HL-60 (cell line): ENCODE measurements around the gene MROH7.

Experiments
- DNase-seq, 2 experiments: peaks; one replicate each; pipeline ENCODE4 v3.0.0-alpha.2; 2010 to 2020; ENCODE audit warnings: low read depth in 1 of 2, low spot score in 1 of 2
- H3K27ac ChIP-seq: fragments of 250-450 bp; sonication (Bioruptor Pico); replicated peaks from 2 replicates; pipeline ENCODE4 v1.5.1; 2020; ENCODE audit warnings: mild to moderate bottlenecking, moderate library complexity
- H3K27me3 ChIP-seq: fragments of 250-450 bp; sonication (Bioruptor Pico); 2 replicates; pipeline ENCODE4 v1.5.1; 2021; ENCODE audit warnings: mild to moderate bottlenecking, moderate library complexity; ENCODE audit not compliant: insufficient read depth, poor library complexity, severe bottlenecking
- H3K4me3 ChIP-seq: replicated peaks from 2 replicates; pipeline ENCODE4 v1.5.1; 2011; ENCODE audit warnings: mild to moderate bottlenecking, control low read depth, low read length; ENCODE audit not compliant: insufficient read depth
- CTCF ChIP-seq: IDR thresholded peaks from one replicate; pipeline ENCODE4 v1.5.1; 2011; ENCODE audit warnings: low read length, control low read depth, inconsistent platforms; ENCODE audit not compliant: insufficient read depth
- GABPA ChIP-seq: IDR thresholded peaks from 2 replicates; pipeline ENCODE4 v1.6.1; 2012; ENCODE audit warnings: low read depth
- POLR2AphosphoS5 ChIP-seq: IDR thresholded peaks from 2 replicates; pipeline ENCODE4 v1.6.1; 2012; ENCODE audit warnings: low read depth
- REST ChIP-seq: IDR thresholded peaks from 2 replicates; pipeline ENCODE4 v1.6.1; 2012; ENCODE audit warnings: low read depth; ENCODE audit not compliant: insufficient replicate concordance
- SPI1 ChIP-seq: IDR thresholded peaks from 2 replicates; pipeline ENCODE4 v1.6.1; 2012; ENCODE audit warnings: low read depth, mild to moderate bottlenecking, borderline replicate concordance

The MROH7 gene

GRCh38 chr1:54614563-54614962 is 27.0 kb upstream of the MROH7 start:
- TF ChIP-seq GABPA (no peak), CTCF (no peak), POLR2AphosphoS5 (no peak), SPI1 (no peak), REST (no peak)
- Histone ChIP-seq H3K27ac (no peak overlapping the region), H3K4me3 (no peak overlapping the region), H3K27me3 (no peaks in the 10 kb centered on the region)
- DNase-seq: no peak

- DNase-seq: no peak
- no peaks in the 10 kb centered on the region for H3K27me3 ChIP-seq
- H3K27ac ChIP-seq: no peak overlapping the region
- H3K4me3 ChIP-seq: no peak overlapping the region
- TF ChIP-seq POLR2AphosphoS5 (no peak), SPI1 (no peak), REST (no peak), CTCF (no peak), GABPA (no peak)
Observed at GRCh38 chr1:54615531-54616279, 25.9 kb upstream of the MROH7 start.

- no peak for TF ChIP-seq POLR2AphosphoS5
- TF ChIP-seq CTCF: no peak
- TF ChIP-seq SPI1: no peak
- TF ChIP-seq REST: no peak
- no peak for TF ChIP-seq GABPA
- no peaks in the 10 kb centered on the region for H3K27me3 ChIP-seq
- no peak for DNase-seq
- H3K4me3 ChIP-seq: no peak overlapping the region
- no peak overlapping the region for H3K27ac ChIP-seq
Observed at GRCh38 chr1:54619749-54620148, 21.8 kb upstream of the MROH7 start.
